ENCODE results near the gene TMEFF1.

Gene TMEFF1

GRCh38 chr9:100577776-100578448 is 105.0 kb downstream of the TMEFF1 start, which contains the start of gene CAVIN4:
Gene CAVIN4, plus strand, starts transcription at chr9:100578079. Its CDS starts 65 bp downstream, at chr9:100578144.
- DNase-seq: no peak

GRCh38 chr9:100578610-100579009 is 105.7 kb downstream of the TMEFF1 start:
- DNase-seq: no peak

- DNase-seq: no peak
Observed at GRCh38 chr9:100579665-100580064, 106.7 kb downstream of the TMEFF1 start.

GRCh38 chr9:100580257-100580656 is 107.3 kb downstream of the TMEFF1 start:
- DNase-seq: no peak

GRCh38 chr9:100581081-100581480 is 108.1 kb downstream of the TMEFF1 start:
- no peak for DNase-seq

- DNase-seq: no peak
Observed at GRCh38 chr9:100581661-100582060, 108.7 kb downstream of the TMEFF1 start.

- DNase-seq: no peak
Observed at GRCh38 chr9:100583014-100583802, 110.3 kb downstream of the TMEFF1 start.

GRCh38 chr9:100584951-100585350 is 112.0 kb downstream of the TMEFF1 start:
- DNase-seq: no peak

GRCh38 chr9:100586093-100586492 is 113.1 kb downstream of the TMEFF1 start:
- no peak for DNase-seq

GRCh38 chr9:100587375-100587774 is 114.4 kb downstream of the TMEFF1 start:
- no peak for DNase-seq

- DNase-seq: no peak
Observed at GRCh38 chr9:100589582-100589981, 116.6 kb downstream of the TMEFF1 start.

GRCh38 chr9:100590481-100590880 is 117.5 kb downstream of the TMEFF1 start:
- no peak for DNase-seq

- DNase-seq: no peak
Observed at GRCh38 chr9:100591139-100591538, 118.2 kb downstream of the TMEFF1 start.

- no peak for DNase-seq
Observed at GRCh38 chr9:100591639-100592412, 118.9 kb downstream of the TMEFF1 start.

- DNase-seq: peak in 2 of 5 experiments; percentile 6 to 24
Observed at GRCh38 chr9:100595391-100596199, 122.6 kb downstream of the TMEFF1 start.

GRCh38 chr9:100597236-100597635 is 124.3 kb downstream of the TMEFF1 start:
- no peak for DNase-seq

- DNase-seq: peak; percentile 60 to 76 (median 73)
Observed at GRCh38 chr9:100598641-100599145, 125.7 kb downstream of the TMEFF1 start.

GRCh38 chr9:100600521-100601079 is 127.7 kb downstream of the TMEFF1 start:
- no peak for DNase-seq

GRCh38 chr9:100601216-100601615 is 128.3 kb downstream of the TMEFF1 start:
- DNase-seq: peak in 3 of 5 experiments; percentile 5 to 58 (median 6)

GRCh38 chr9:100602342-100602801 is 129.4 kb downstream of the TMEFF1 start:
- no peak for DNase-seq

- no peak for DNase-seq
Observed at GRCh38 chr9:100605405-100605804, 132.5 kb downstream of the TMEFF1 start.

- DNase-seq: no peak
Observed at GRCh38 chr9:100619194-100619593, 146.2 kb downstream of the TMEFF1 start.
